Panc1 (cell line): Measurements from ENCODE around the gene ARHGAP33. TPM values are rescaled to one million over a fixed set of nuclear protein-coding genes. Genes with fewer than 3 reads are reported as not detected.

Experiments
- ATAC-seq: fragments of 200-7000 bp; cut with Tn5 transposase; 2 replicates; pipeline ENCODE4 v1.9.1; 2020; ENCODE audit warnings: mild to moderate bottlenecking, moderate library complexity
- BruUV-seq: library from RNA; stranded (reverse); fragments of 400-500 nt; replicated peaks from 2 replicates; lab custom pipeline; 2021; lab: Mats Ljungman, UMichigan
- CTCF ChIA-PET: fragments of 300-600 bp; sonication (Branson Sonifier 250); formaldehyde crosslinking; loops from one replicate; lab custom pipeline; 2022; ENCODE audit warnings: antibody characterized with exemption; lab: Charles Lee
- POLR2A ChIA-PET: fragments of 300-600 bp; sonication (Branson Sonifier 250); formaldehyde crosslinking; loops from one replicate; lab custom pipeline; 2022; ENCODE audit warnings: antibody characterized with exemption; lab: Charles Lee
- DNase-seq: peaks from one replicate; pipeline ENCODE4 v3.0.0-alpha.2; 2010; ENCODE audit warnings: low read depth, low spot score
- H3K27ac ChIP-seq: 2 replicates; pipeline ENCODE4 v1.5.1; 2011; ENCODE audit warnings: mild to moderate bottlenecking, low read length, inconsistent platforms
- H3K27me3 ChIP-seq: fragments of 200-500 bp; sonication (Bioruptor generic); 2 replicates; pipeline ENCODE4 v1.6.0; 2014; ENCODE audit warnings: low read length, inconsistent platforms; ENCODE audit not compliant: control insufficient read depth, insufficient read depth
- H3K36me3 ChIP-seq: fragments of 200-500 bp; sonication (Bioruptor generic); 2 replicates; pipeline ENCODE4 v1.5.1; 2014; ENCODE audit warnings: inconsistent platforms, mild to moderate bottlenecking, low read length, moderate library complexity; ENCODE audit not compliant: control insufficient read depth, insufficient read depth
- H3K4me1 ChIP-seq: 2 replicates; pipeline ENCODE4 v1.5.1; 2011; ENCODE audit warnings: inconsistent platforms, mild to moderate bottlenecking, low read length, moderate library complexity; ENCODE audit not compliant: control insufficient read depth, insufficient read depth
- H3K4me3 ChIP-seq, 2 experiments: 2 replicates each; pipeline ENCODE4 v1.5.1; 2011 to 2012; ENCODE audit warnings: low read depth in 2 of 2, low read length in 2 of 2, mild to moderate bottlenecking in 2 of 2, inconsistent platforms in 1 of 2, moderate library complexity in 1 of 2
- H3K9me3 ChIP-seq: fragments of 200-500 bp; sonication (Bioruptor generic); 2 replicates; pipeline ENCODE4 v1.5.1; 2014; ENCODE audit warnings: low read depth, mild to moderate bottlenecking, inconsistent platforms, low read length, moderate library complexity; ENCODE audit not compliant: control insufficient read depth, insufficient read depth
- CTCF ChIP-seq: fragments of 450-650 bp; IDR thresholded peaks from 2 replicates; pipeline ENCODE4 v1.5.1; 2017; ENCODE audit warnings: mild to moderate bottlenecking
- POLR2AphosphoS5 ChIP-seq: IDR thresholded peaks from 2 replicates; pipeline ENCODE4 v1.6.1; 2012; ENCODE audit warnings: mild to moderate bottlenecking, low read depth, low read length, moderate library complexity
- REST ChIP-seq, 2 experiments: IDR thresholded peaks; 2 replicates each; pipeline ENCODE4 v1.6.1; 2011 to 2012; ENCODE audit warnings: low read depth in 2 of 2, control low read depth in 1 of 2, low read length in 1 of 2, mild to moderate bottlenecking in 1 of 2, moderate library complexity in 1 of 2; ENCODE audit not compliant: insufficient read depth in 1 of 2
- SIN3A ChIP-seq: IDR thresholded peaks from 2 replicates; pipeline ENCODE4 v1.6.1; 2012; ENCODE audit warnings: low read depth, mild to moderate bottlenecking, low read length, moderate library complexity, borderline replicate concordance; ENCODE audit not compliant: insufficient read depth
- TCF7L2 ChIP-seq: IDR thresholded peaks from 2 replicates; pipeline ENCODE4 v1.6.1; 2011; ENCODE audit warnings: mild to moderate bottlenecking, low read depth, low read length, inconsistent platforms
- in situ Hi-C: cut with HindIII; loops from 2 replicates; pipeline ENCODE4 v1.10.0; 2016; ENCODE audit warnings: low sequenced_read_pairs, low pct_unique_long_range_greater_than_20kb
- intact Hi-C: fragments of 100-400 bp; cut with micrococcal nuclease; formaldehyde crosslinking; loops from one replicate; pipeline ENCODE4 v1.10.0; 2022; ENCODE audit not compliant: unreplicated experiment
- total RNA-seq: library from RNA; stranded (reverse); gene quantifications from one replicate; pipeline ENCODE4 v1.2.1, GENCODE V29; 2021; ENCODE audit not compliant: unreplicated experiment

The ARHGAP33 gene
- total RNA-seq, 1 experiment from 2014 or later, result 35.8 TPM

DNA sequence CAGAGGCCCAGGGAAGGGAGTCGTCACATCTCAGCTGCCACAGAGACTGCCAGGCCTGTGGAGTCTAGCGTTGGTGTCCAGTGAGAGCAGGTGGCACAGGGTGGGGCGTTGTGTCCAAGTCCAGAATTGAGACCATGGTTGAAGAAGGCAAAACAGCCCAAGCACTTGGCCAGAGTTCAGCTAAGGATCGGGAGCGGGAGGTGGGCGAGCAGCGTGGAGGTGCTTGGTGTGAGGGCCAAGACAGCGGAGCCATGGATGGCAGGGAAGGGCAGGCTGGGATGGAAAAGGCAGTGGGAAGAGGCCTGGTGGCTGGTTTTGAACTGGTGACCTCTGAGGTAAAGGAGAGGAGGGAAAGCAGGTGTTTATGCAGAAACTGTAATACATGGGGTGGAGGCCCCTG lies 41.1 kb upstream of the ARHGAP33 start:
- Histone ChIP-seq H3K36me3 (peaks cover 11% of the 10 kb centered on the region), H3K9me3 (no peaks in the 10 kb centered on the region), H3K4me3 (no peak overlapping the region), H3K27ac (no peak overlapping the region), H3K4me1 (no peaks in the 10 kb centered on the region; the same call in 1 of the 2 replicates), H3K27me3 (no peaks in the 10 kb centered on the region)
- BruUV-seq, result no TSS peak
- ChIA-PET CTCF (no interaction called here), POLR2A (no interaction called here)
- no peak for DNase-seq
- in situ Hi-C loops (no loop called here), intact Hi-C loops (no loop called here)
- no peak for ATAC-seq
- TF ChIP-seq REST (IDR thresholded peaks at IDR 0.05; ENCODE audit: insufficient read depth in 1 of 2, low read depth in 2 of 2, low read length in 1 of 2) (no peak), POLR2AphosphoS5 (no peak), SIN3A (no peak), CTCF (no peak)

DNA sequence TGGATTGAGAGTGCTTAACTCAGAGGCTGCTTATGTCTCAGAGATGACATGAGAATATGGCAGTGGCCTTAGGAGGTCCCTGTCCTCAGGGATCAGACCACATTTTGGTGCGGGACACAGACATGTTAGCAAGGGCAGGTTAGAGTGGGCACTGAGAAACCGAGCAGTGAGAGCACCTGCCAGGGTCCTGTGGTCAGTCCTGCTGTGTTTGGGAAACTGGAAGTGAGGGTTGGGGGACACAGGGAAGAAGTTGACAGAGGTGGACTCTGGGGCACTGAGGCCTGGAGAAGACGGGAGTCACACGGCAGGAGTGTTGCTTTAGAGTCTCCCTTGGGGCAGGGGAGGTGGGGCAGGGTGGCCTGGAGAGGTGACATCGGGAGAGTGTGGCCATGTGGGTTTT lies 40.5 kb upstream of the ARHGAP33 start:
- POLR2A ChIA-PET, result no interaction called here
- no TSS peak for BruUV-seq

More for the DNA sequence above, 40.5 kb upstream of the ARHGAP33 start:
- peaks cover 6% of the 10 kb centered on the region for H3K4me1 ChIP-seq
- H3K4me3 ChIP-seq, result no peak overlapping the region
- H3K9me3 ChIP-seq, result no peaks in the 10 kb centered on the region
- H3K36me3 ChIP-seq, result peaks cover 10% of the 10 kb centered on the region; the same call in 1 of the 2 replicates
- H3K27ac ChIP-seq, result no peak overlapping the region
- in situ Hi-C loops (no loop called here), intact Hi-C loops (no loop called here)
- ATAC-seq (no peak), DNase-seq (no peak)
- CTCF ChIA-PET, result no interaction called here
- no peak for TF ChIP-seq CTCF
- TF ChIP-seq TCF7L2, result no peak
- no peak for TF ChIP-seq REST (IDR thresholded peaks at IDR 0.05; ENCODE audit: insufficient read depth in 1 of 2, low read depth in 2 of 2, low read length in 1 of 2)
- TF ChIP-seq SIN3A, result no peak
- TF ChIP-seq POLR2AphosphoS5, result no peak
- no peaks in the 10 kb centered on the region for H3K27me3 ChIP-seq
